Measurements from ENCODE around the gene PHF1.

DNA sequence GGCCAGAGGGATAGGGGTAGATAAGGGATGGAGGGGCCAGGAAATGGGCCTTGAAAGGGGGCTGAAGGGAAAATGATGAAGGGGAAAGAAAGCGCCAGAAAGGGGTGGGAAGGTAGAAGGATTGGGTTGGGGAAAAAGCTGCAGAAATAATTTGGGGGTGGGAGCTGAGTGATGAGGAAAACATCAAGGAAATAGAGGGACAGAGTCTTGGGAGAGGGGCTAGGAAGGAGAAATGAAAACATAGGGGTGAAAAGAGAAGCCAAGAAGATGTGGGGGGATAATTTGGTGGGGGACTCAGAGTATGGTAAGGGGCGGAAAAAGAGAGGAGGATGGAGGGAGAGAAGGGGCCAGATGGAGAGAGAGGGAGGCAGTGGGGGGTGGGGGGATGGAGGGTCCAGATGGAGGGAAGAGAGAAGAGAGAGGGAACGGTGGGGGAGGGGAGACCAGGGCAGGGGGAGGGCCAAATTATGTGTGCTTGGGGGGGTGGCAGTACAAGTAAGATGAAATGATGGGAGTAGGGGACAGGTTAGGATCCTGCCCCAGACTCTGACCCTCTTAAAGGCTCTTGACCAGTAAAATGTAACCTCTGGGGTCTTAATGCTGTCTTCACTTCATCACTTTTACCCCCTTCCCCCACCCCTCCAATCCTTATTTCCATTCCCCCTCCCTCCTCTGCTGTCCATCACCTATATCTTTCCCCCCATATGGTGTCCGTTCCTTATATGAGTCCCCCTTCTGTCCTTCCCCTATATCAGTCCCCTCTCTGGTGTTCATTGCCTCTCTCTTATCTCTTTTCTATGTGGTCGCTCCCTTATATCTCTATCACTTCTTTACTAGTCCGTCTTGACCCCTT is 9.9 kb downstream of the PHF1 start:
- no peak for TF ChIP-seq EZH2 (IDR thresholded peaks at IDR 0.05; ENCODE audit: low read length)
- TF ChIP-seq, protein P1, sequence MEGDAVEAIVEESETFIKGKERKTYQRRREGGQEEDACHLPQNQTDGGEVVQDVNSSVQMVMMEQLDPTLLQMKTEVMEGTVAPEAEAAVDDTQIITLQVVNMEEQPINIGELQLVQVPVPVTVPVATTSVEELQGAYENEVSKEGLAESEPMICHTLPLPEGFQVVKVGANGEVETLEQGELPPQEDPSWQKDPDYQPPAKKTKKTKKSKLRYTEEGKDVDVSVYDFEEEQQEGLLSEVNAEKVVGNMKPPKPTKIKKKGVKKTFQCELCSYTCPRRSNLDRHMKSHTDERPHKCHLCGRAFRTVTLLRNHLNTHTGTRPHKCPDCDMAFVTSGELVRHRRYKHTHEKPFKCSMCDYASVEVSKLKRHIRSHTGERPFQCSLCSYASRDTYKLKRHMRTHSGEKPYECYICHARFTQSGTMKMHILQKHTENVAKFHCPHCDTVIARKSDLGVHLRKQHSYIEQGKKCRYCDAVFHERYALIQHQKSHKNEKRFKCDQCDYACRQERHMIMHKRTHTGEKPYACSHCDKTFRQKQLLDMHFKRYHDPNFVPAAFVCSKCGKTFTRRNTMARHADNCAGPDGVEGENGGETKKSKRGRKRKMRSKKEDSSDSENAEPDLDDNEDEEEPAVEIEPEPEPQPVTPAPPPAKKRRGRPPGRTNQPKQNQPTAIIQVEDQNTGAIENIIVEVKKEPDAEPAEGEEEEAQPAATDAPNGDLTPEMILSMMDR (optimal IDR thresholded peaks at IDR 0.05 in 1 of 3, IDR thresholded peaks at IDR 0.05 in 1 of 3, conservative IDR thresholded peaks at IDR 0.05 in 1 of 3; ENCODE audit: extremely low read depth in 1 of 3, insufficient read depth in 2 of 3, low read length in 3 of 3): no peak

Data from keratinocyte (primary cell).